H1 (cell line): ENCODE data around the gene RBBP5. TPM values are rescaled to one million over a fixed set of nuclear protein-coding genes. Genes with fewer than 3 reads are reported as not detected.

Source experiments
- CBX5 ChIP-seq: fragments of 300-800, 300-1000 bp; sonication (generic); IDR thresholded peaks from 2 replicates; pipeline ENCODE4 v1.7.1; 2016; ENCODE audit warnings: antibody characterized with exemption, low read length, low read depth
- CREB1 ChIP-seq: IDR thresholded peaks from 2 replicates; pipeline ENCODE4 v1.6.1; 2012; ENCODE audit warnings: inconsistent platforms
- JUND ChIP-seq: IDR thresholded peaks from 2 replicates; pipeline ENCODE4 v1.6.1; 2011; ENCODE audit warnings: mild to moderate bottlenecking, improper control_type of control experiment, low read length
- RNF2 ChIP-seq: fragments of 200-900, 300-1000 bp; sonication (generic); IDR thresholded peaks from 2 replicates; pipeline ENCODE4 v1.7.1; 2016; ENCODE audit warnings: borderline replicate concordance, low read depth, mild to moderate bottlenecking, antibody characterized with exemption, low read length; ENCODE audit not compliant: poor library complexity, severe bottlenecking; ENCODE audit errors: missing control alignments
- SAP30 ChIP-seq: fragments of 300-600 bp; sonication (generic); IDR thresholded peaks from 2 replicates; pipeline ENCODE4 v1.7.1; 2012; ENCODE audit warnings: low read length, moderate library complexity, mild to moderate bottlenecking, inconsistent platforms; ENCODE audit not compliant: insufficient read depth, insufficient replicate concordance
- SP2 ChIP-seq: IDR thresholded peaks from 2 replicates; pipeline ENCODE4 v1.6.1; 2012; ENCODE audit warnings: mild to moderate bottlenecking, low read length, inconsistent platforms
- SUZ12 ChIP-seq: fragments of 200-600 bp; sonication (generic); IDR thresholded peaks from 2 replicates; pipeline ENCODE4 v1.6.1; 2012; ENCODE audit warnings: mild to moderate bottlenecking, inconsistent platforms, low read length, moderate library complexity, mixed read lengths
- polyA plus RNA-seq, 7 experiments: library from polyadenylated mRNA; depleted of rRNA in 3 of 7; stranded (reverse) in 5 of 7; unstranded in 2 of 7; fragments of >200 nt in 5 of 7; fragments of 200-250 nt in 2 of 7; gene quantifications; 1 replicate in 5 of 7; 2 replicates in 1 of 7; 4 replicates in 1 of 7; pipeline versions ENCODE4 v1.2.1 to v1.2.3, GENCODE V29; 2011 to 2013; ENCODE audit warnings: missing spikeins in 2 of 7, mixed read lengths in 2 of 7
- total RNA-seq: library from RNA; stranded (reverse); fragmentation: NEBNext Ultra II Directional; extraction: Animal tissue kit (Norgen Biotek cat#: 25700); gene quantifications from 2 replicates; pipeline ENCODE4 v1.2.1, GENCODE V29; 2021
- TF ChIP-seq, protein P1 (sequence below): IDR thresholded peaks from 2 replicates; pipeline ENCODE4 v1.6.1; 2012; ENCODE audit warnings: inconsistent platforms

RBBP5 gene
- total and polyA plus RNA-seq, 2 of the 8 experiments (the other 6 are each of a cell fraction or from before 2014, with no cell fraction given) = 6.7 to 21.5 TPM

DNA sequence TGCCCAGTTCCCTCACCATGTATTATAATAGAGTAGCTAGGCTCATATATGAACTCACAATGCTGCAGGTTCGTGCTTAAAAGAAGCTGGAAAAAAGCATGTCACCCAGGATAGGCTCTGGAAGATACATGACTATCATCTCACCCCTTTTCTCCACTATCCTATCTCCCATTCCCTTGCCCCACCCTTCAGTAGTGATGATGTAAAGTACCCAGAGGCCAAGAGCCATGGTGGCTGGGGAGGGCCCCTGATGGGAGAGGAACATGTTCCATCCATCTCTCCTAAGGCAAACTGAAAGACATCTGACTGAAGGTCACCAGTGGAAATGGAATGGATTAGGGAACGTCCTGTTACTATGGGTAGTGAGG lies 20.3 kb upstream of the RBBP5 start (continued):
- TF ChIP-seq SUZ12 (no peak), SAP30 (no peak), CREB1 (no peak), JUND (no peak), RNF2 (no peak), SP2 (no peak), CBX5 (no peak)
- TF ChIP-seq, protein P1, sequence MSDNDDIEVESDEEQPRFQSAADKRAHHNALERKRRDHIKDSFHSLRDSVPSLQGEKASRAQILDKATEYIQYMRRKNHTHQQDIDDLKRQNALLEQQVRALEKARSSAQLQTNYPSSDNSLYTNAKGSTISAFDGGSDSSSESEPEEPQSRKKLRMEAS = no peak
